GM18499 (cell line): ENCODE results near the gene E2F2.
"Not testable (repeated sequence)": the region's sequence is repeated elsewhere in the genome, so short reads cannot be mapped to it uniquely, and the experiment has no call there.

Experiments
- ATAC-seq: cut with Tn5 transposase; IDR thresholded peaks from one replicate; pipeline ENCODE4 v1.9.1; 2021; ENCODE audit warnings: moderate number of reproducible peaks; ENCODE audit not compliant: insufficient read depth, unreplicated experiment

Gene E2F2

DNA sequence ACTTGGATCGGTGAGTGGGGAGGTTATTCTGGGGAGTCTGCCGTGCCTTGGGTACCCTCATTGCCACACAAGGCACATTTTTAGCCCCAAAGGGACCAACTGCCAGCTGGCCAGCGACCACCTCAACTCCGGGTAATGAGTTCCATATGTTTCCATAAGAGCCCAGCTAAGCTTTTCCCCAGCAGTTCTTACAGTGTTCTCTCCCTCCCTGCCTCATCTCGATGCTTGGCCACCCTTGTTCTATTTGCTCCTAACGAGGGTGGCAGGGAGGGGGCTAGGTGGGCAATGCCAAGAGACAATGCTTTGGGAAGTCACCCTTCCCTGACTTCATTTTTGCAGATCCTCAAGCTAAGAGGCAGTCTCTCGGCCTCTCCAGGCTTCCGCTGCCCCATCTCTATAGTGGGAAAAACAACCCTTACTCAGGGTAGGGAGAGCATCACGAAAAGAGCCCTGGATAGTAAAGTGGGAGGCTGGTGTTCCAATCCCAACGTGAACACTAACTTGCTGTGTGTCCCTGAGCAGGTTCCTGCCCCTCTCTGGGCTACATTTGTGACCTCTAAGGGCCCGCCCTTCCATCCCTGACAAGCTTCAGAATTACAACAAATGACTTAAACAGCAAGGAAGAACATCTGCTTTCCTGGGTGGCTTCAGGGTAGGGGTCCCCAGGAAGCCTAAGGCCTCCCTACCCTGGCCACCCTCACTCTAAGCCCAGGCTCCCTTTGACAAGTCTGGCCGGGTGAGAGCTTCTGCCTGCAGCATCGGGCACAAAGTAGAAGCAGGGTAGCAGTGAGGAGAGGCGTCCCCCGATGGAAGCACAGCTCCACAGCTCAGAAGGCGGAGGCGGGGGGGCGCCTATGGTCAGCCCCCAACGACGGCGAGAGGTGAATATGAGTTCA lies 22.4 kb upstream of the E2F2 start:
- ATAC-seq = no peak

DNA sequence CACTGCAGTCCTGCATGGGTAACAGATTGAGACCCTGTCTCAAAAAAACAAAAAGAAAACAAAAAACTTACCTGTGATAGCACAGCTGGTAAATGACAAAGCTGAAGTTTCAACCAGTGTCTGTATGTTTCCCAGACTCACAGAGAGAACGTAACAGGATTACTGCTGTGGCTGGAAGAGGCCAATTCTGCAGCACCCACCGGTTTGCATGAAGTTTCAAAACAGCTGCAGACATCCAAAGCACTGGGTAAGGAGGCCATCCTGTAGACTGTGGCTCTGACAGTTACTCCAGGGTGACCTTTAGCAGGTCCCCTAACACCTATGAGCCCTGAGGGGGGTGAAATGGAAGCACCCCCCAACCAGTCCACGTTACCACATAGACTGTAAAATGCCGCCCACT lies 20.8 kb upstream of the E2F2 start:
- ATAC-seq = no peak

DNA sequence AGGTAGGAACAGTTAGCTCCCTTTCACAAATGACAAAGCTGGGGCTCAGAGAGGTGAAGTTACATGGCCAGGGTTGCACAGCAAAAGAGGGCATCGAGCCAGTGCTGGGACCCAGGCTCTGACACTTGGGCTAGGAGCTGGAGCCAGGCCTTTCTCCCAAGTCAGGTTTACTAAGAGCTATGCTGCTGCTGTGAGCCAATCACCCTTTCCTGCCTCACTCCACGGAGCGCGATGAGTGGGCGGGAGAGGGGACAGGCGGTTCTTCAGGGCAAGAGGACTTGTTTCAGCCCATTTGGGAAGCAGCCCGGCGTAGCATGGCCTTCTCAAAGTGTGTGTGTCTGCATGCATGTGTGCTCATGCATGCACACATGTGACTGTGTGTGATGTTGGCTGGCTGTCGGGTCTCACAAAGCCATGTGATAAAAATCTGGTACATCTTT lies 17.7 kb upstream of the E2F2 start:
- ATAC-seq = no peak

DNA sequence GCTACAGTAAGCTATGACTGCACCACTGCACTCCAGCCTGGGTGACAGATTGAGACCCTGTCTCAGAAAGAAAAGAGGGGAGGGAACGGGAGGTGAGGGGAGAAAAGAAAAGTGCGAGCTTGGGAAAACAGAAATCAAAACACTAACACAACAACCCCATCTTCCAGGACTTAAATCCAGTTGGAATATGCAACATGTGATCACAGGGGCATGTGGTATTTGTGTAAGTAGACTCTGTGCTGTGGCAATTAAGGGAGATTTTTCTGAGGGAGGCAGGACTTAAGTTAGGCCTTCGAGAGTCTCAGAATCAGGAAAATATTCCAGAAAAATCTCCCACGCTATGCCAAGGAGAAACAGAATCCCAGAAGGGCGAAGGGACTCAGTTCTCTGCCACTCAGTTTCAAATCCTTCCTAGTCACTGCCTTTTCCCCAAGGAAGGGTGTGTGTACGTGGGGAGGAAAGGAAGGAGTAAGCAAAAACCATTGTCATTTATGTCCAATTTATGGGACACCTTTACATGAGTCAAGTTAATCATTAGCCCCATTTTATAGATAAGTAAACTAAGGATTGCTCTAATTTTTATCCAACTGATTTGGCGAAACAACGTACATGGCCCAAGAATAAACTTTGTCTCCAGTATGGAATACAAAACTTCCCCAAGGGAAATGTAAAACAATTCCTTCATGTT lies 16.0 kb upstream of the E2F2 start:
- ATAC-seq = no peak

DNA sequence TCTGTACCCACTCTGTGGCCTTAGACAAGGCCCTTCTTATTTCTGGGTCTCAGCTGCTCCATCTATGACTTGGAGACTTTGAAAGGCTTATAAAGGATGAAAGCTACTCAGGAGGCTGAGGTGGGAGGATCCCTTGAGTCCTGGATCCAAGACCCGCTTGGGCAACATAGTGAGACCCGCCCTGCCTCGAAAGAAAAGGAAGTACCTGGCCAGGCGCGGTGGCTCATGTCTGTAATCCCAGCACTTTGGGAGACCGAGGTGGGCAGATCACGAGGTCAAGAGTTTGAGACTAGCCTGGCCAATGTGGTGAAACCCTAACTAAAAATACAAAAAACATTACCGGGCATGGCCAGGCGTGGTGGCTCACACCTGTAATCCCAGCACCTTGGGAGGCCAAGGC lies 14.8 kb upstream of the E2F2 start:
- no peak for ATAC-seq

DNA sequence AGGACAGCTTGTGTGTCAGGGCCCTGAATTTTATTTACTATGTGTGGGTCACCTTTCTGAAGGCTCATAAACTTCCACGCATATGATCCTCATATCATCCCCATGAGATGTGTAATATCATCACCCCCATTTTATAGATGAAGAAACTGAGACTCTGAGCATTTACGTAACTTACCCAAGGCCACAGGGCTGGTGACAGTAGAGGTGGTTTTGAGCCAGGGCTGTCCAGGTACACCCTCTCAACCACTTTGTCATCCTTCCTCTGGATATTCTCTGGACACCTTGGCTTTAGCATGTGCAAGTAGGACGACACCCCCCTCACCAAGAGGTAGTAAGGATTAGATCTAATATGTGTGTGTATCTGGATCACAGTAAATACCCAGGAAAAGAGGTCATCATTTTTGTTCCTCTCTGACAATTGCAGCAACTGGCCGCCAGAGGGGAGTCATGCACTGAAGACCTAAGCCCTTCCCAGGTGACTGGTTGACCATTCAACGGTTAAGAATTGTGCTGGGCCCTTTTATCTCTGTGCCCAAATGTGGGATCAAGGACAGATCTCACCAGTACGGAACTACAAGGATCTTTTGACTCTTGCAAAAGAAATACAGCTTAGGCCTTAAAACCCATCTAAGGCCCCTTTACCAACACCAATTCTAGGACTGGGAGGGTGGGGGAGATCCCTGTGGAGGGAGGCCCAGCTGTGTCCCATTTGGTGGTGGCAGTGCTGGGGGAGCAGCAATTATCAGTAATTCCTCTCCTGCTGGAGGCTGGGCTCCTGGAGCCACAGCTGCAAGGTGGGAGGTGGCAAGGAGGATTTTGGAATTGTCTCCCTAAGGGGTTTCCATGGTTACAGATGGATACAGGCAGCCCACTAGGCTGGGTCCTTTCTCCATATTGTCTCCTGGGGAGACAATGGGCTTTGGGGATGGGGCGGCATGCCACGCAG lies 13.7 kb upstream of the E2F2 start:
- no peak for ATAC-seq

DNA sequence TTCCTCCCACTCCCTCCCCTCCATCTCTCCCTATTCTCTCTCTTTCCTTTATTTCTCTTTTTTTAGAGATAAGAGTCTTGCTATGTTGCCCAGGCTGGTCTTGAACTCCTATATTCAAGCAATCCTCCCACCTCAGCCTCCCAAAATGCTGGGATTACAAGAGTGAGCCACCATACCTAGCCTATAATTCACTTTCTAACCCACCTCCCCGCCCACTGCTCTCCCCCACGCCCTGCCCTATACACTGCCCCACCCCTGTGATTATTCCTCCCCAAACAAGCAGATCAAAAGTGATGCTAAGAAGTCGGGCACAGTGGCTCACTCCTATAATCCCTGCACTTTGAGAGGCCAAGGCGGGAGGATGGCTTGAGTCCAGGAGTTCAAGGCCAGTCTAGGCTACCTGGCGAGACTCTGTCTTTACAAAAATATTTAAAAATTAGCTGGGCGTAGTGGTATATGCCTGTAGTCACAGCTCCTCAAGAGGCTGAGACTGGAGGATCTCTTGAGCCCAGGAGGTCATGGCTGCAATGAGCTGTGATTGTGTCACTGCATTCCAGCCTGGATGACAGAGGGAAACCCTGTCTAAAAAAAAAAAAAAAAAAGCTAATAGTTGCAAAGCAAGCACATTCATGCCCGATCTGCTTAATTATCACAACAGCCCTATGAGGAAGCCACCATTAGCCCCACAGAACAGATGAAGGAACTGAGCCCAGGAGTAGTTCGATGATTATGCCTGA lies 12.8 kb upstream of the E2F2 start:
- ATAC-seq = no peak

DNA sequence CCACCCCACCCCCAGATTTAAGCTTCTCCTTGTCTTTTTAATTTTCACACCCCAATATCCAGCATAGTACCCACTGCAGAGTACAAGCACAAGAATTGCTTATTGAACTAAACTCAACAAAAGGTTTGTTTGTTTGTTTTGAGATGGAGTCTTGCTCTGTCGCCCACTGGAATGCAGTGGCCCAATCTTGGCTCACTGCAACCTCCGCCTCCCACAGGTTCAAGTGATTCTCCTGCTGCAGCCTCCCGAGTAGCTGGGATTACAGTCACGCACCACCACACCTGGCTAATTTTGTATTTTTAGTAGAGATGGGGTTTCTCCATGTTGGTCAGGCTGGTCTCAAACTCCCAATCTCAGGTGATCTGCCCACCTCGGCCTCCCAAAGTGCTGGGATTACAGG lies 11.9 kb upstream of the E2F2 start:
- not testable (repeated sequence) for ATAC-seq

DNA sequence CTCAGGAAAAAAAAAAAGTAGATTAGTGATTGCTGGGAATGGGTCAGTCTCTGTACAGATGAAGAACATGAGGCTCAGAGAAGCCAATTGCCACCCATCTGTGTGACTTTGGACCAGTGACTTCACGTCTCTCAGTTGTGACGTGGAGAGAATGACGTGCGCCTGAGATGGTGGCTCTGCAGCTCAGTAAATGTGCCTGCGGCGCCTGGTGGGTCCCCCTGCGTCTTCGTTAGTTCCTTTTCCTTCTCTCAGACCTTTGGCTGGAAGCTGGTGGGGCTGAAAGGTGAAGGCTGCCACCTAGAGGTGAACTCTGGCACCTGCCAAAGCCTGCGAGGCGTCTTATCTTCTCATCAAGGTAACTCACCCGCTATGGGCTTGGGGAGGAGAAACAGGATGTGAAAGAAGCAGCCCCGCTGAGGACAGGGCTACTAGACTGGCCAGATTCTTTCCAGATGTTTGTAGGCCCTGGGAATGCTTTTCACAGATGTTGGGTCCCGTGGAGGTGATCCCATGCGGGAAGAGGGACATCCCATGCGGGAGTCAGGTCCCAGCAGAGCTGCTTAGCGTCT lies 8.7 kb upstream of the E2F2 start:
- no peak for ATAC-seq

DNA sequence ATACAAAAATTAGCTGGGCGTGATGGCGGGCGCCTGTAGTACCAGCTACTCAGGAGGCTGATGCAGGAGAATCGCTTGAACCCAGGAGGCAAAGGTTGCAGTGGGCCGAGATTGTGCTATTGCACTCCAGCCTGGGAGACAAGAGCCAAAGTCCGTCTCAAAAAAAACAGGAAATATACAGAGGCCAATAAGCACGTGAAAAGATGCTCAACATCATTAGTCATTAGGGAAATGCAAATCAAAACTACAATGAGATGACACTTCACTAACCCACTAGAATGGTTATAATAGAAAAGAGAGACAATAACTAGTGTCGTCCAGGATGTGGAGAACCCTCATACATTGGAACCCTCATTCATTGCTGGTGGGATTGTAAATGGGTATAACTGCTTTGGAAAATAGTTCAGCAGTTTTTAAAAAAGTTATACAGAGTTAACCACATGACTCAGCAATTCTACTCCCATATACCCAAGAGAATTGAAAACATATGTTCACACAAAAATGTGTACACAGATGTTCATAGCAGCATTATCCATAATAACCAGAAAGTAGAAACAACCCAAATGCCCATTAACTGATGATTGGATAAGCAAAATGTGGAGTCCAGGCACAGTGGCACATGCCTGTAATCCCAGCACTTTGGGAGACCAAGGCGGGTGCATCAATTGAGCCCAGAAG lies 6.4 kb upstream of the E2F2 start:
- no peak for ATAC-seq

DNA sequence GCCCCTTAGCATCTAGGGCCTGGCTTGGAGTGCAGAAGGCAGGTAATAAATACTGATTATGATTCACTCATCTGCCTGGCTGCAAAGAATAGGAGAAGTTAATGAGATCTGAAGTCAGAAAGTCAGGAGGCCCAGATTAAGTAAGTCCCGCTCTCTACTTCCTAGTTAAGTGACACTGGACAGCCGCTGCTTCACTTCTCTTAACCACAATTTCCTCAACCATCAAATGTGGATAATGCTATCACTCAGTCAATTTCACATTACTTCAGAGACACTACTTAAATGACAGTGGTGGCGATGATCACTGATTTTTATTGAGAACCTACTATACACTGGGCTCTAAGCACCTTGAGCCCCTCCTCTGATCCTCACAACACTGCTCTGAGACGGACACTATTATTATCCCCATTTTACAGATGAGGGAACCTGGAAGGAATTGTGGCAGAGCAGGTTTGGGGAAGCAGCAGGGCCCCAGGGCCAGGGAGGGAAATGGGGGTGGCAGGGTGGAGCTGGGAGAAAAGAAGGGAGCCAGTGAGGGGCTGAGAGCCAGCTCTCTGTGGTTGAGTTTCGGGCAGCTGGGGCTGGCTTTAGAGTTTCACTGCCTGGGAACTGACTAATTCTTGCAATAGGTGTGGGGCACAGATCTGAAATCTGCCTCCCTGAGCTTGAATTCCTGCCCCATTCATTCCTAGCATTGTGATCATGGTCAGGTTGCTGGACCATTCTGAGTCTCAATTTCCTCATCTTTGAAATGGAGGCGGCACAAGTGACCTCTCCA lies 2.4 kb upstream of the E2F2 start:
- no peak for ATAC-seq

DNA sequence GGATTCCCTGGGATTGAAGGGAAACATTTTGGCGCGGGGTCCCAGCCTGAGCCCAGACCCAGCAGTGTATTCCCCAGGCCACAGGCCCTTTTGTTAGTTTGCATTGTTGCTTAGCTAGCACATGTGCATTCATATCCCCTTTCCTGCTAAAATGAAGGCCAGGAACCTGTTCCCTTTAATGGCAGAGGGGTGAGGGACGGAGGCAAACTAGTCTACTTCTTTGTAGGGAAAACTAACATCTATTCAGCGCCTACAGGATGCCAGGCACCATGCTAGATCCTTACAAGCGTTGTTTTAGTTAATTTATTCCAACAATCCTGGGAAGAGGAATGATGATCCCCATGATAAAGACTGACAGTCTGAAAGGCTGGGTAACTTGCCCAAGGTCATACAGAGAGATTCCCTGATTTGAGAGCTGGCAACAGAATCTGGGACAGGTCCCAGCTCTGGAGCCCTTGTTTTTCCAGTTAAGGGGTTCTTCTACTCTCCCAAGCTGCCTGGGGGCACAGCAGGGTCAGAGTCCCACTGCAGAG lies 595 bp upstream of the E2F2 start:
- no peak for ATAC-seq

DNA sequence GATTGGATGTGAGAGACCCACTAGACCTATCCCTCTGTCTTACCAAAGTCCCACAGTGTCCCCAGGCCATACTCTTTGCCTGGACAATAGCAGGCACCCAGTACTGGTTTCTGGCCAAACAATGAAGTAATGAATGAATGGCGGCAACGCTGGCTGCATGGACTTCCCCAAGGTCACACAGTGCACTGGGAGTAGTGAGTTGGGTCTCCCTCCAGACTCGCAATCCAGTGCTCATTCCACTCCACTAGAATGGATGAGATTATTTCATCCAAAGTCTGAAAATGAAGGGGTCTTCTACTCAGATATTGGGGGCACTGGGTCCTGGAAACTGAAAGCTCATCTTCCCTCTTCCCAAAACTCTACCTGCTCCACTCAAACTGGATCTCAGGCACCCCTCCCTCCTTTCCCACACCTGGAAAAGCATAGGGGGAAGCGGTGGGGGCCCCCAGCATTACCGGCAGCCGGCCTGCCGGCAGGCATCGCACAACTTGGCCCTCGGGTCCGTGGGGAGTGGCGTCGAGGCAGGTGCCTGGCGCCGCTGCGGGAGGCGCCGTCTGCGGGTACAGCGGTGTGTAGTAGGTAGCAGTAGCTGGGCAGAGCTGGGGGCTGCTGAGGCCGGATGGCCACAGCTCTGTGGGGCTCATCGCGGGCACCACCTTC lies 816 bp downstream of the E2F2 start:
- ATAC-seq = no peak

DNA sequence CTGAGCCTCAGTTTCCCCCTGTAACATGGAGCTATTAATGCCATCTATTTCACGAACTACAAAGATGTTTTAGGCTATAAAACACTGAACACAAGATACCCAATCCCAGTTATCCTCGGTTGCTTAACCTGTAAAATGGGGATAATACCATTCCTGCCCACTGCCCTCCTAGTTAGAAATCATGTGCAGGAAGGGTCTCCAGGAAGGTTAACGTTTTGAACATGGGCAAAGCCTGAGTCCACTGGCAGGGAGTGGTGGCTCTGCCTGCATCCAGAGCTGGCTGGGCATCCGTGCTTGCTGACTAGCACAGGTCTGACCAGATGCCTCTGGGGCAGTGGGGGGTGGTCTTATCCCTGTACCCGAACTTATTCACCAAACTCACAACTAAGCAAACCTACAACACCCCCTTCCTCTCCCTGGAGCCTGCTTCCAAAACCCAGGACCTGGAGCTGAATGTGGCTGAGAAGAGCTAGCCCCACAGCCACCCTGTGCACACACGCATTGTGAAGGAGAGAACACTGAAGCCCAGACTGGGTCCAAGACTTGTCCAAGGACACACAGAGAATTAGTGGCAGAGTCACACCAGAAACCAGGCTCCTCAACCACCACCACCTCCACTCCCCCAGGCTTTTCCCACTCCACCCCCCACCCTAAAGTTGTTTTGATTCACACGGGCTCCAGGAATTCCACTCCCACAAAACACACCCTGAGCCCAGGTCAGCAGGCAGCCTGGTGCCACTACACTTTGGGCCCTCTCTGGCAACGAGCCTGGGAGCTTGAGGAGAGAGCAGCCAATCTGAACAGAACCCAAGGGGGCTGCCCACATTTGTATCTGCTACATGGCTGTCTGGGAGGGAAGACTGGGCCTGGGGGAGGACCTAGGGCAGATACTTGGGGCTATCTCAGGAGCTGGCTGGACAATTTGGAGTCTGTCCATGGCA lies 1.6 kb downstream of the E2F2 start:
- no peak for ATAC-seq

DNA sequence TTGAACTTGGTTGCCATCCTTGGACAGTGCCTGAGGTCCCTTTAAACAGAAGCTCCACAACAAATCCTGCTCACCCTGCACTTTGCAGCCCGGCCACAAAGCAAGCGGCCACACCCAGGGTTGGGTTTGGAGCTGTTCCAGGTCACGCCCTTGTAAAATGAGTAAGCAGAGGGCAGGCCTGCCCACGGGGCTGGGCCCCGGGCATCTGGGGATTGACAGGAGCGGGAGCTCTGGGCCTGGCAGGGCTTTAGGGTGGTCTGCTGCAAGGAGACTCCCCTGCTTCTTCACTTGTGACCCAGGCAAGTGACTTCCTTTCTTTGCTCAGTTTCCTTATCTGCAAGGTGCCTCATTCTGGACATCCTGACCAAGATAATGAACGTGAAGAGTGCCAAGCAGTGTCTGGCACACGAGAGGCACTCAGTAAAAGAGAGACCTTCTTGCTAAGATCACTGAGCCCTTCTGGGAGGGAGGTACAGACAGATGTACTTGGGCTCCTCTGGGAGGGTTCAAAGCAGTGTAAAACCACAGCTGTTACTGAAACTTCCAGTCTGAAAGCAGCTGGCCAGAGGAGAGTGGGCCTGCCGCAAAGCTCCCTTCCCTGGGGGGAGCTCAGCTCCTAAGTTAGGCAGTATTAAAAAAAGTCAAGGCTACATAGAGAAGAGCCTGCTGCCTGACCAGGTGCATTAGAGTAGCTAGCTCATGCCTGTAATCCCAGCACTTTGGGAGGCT lies 2.6 kb downstream of the E2F2 start:
- no peak for ATAC-seq

DNA sequence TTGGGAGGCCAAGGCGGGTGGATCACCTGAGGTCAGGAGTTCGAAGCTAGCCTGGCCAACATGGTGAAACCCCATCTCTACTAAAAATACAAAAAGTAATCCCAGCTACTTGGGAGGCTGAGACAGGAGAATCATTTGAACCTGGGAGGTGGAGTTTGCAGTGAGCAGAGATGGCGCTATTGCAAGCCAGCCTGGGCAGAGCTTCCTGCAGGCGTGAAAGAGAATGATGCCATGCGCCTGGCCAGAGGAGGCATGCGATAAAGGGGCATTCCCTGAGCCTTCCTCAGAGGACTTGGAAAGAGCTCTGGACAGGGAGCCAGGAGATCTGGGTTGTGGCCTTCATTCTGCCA lies 3.2 kb downstream of the E2F2 start:
- no peak for ATAC-seq
